ENCODE results near the gene PAM. TPM values are rescaled to one million over a fixed set of nuclear protein-coding genes. Genes with fewer than 3 reads are reported as not detected.

Gene PAM
- total RNA-seq, 1 experiment from 2014 or later = 190 TPM

DNA sequence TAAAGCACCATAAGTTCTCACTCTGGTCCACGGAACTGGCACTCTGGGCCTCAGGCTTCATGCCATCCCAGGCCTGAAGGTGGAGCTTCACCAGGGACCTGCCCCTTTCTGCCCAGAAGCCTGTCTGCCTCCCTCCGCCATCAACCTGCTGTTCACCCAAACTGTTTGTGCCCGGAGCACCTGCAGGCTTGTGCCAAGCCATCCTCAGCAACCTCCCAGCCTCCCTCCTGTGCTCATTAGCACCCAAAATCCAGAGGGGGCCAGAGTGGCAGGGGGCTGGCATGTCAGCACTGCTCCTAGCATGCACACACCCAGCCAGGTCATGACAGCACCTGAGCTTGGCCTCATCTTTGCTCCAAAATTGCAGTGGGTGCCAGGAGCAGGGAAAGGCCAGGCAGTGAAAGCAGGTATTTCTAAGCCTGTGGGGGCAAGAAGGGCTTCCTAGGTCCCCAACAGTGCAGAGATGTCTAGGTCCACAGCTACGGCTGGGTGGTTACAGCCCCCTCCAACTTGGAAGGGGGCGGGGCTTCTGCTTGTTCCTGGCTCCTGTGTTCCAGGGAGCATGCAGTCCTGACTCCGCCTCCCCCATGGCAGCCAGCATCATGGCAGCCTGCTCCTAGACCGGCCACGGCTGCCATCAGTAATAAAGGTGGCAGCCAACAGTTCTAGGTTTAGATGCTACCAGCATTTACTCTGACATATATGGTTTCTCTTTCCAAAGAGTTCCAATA lies 279.7 kb downstream of the PAM start:
- no peak for DNase-seq (ENCODE audit: low spot score)
- Histone ChIP-seq H3K36me3 (ENCODE audit: insufficient read depth, low read length, poor library complexity, severe bottlenecking) (no peaks in the 10 kb centered on the region), H3K9me3 (ENCODE audit: low read depth, low read length, poor library complexity, severe bottlenecking) (no peaks in the 10 kb centered on the region), H3K27ac (ENCODE audit: low read depth, low read length, poor library complexity, severe bottlenecking) (no peak overlapping the region), H3K4me3 (ENCODE audit: low read depth, low read length, poor library complexity, severe bottlenecking) (no peak overlapping the region), H3K27me3 (replicated peaks; ENCODE audit: insufficient read depth, low read depth, low read length, poor library complexity) (no peaks in the 10 kb centered on the region), H3K4me1 (ENCODE audit: insufficient read depth, low read length, poor library complexity, severe bottlenecking) (peaks cover 5% of the 10 kb centered on the region)
- no TSS peak for BruUV-seq (replicated peaks)
- TF ChIP-seq EZH2 (IDR thresholded peaks at IDR 0.05; ENCODE audit: borderline replicate concordance, low read depth, low read length, poor library complexity, severe bottlenecking) = no peak
- TF ChIP-seq, protein P1, sequence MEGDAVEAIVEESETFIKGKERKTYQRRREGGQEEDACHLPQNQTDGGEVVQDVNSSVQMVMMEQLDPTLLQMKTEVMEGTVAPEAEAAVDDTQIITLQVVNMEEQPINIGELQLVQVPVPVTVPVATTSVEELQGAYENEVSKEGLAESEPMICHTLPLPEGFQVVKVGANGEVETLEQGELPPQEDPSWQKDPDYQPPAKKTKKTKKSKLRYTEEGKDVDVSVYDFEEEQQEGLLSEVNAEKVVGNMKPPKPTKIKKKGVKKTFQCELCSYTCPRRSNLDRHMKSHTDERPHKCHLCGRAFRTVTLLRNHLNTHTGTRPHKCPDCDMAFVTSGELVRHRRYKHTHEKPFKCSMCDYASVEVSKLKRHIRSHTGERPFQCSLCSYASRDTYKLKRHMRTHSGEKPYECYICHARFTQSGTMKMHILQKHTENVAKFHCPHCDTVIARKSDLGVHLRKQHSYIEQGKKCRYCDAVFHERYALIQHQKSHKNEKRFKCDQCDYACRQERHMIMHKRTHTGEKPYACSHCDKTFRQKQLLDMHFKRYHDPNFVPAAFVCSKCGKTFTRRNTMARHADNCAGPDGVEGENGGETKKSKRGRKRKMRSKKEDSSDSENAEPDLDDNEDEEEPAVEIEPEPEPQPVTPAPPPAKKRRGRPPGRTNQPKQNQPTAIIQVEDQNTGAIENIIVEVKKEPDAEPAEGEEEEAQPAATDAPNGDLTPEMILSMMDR (conservative IDR thresholded peaks at IDR 0.05; ENCODE audit: low read depth, low read length) = no peak
- intact Hi-C loops (cut with micrococcal nuclease; ENCODE audit: unreplicated experiment) = loop anchor here (10.0 kb wide), 1 partner anchor 440 kb away; no protein-coding TSS in a partner anchor
- ChIA-PET CTCF (no interaction called here), POLR2A (ENCODE audit: low non-redundant PET) (no interaction called here)

DNA sequence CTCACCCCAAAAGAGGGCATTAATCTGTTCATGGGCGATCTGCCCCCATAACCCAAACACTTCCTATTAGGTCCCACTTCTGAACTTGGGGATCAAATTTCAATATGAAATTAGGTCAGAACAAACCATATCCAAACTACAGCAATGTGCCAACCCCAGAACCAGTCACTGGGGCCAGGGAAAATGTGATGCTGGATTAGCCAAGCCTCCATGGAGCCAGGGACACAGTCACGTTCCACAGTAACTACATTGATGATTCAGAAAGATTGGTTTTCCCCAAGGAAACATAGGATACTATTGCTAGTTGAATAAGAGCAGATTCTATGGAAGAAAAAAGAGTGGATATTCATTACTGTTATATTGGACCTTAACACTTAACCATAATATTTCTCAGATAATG lies 280.6 kb downstream of the PAM start:
- intact Hi-C loops (cut with micrococcal nuclease; ENCODE audit: unreplicated experiment) = loop anchor here (10.0 kb wide), 1 partner anchor 439 kb away; no protein-coding TSS in a partner anchor
- CTCF ChIA-PET = no interaction called here
- Histone ChIP-seq H3K9me3 (ENCODE audit: low read depth, low read length, poor library complexity, severe bottlenecking) (no peaks in the 10 kb centered on the region), H3K27me3 (replicated peaks; ENCODE audit: insufficient read depth, low read depth, low read length, poor library complexity) (no peaks in the 10 kb centered on the region), H3K27ac (ENCODE audit: low read depth, low read length, poor library complexity, severe bottlenecking) (no peak overlapping the region), H3K4me1 (ENCODE audit: insufficient read depth, low read length, poor library complexity, severe bottlenecking) (peaks cover 5% of the 10 kb centered on the region), H3K4me3 (ENCODE audit: low read depth, low read length, poor library complexity, severe bottlenecking) (no peak overlapping the region), H3K36me3 (ENCODE audit: insufficient read depth, low read length, poor library complexity, severe bottlenecking) (no peaks in the 10 kb centered on the region)
- no peak for DNase-seq (ENCODE audit: low spot score)
- TF ChIP-seq, protein P1 (conservative IDR thresholded peaks at IDR 0.05; ENCODE audit: low read depth, low read length) = no peak
- no peak for TF ChIP-seq EZH2 (IDR thresholded peaks at IDR 0.05; ENCODE audit: borderline replicate concordance, low read depth, low read length, poor library complexity, severe bottlenecking)
- POLR2A ChIA-PET (ENCODE audit: low non-redundant PET) = no interaction called here
- BruUV-seq (replicated peaks) = no TSS peak

DNA sequence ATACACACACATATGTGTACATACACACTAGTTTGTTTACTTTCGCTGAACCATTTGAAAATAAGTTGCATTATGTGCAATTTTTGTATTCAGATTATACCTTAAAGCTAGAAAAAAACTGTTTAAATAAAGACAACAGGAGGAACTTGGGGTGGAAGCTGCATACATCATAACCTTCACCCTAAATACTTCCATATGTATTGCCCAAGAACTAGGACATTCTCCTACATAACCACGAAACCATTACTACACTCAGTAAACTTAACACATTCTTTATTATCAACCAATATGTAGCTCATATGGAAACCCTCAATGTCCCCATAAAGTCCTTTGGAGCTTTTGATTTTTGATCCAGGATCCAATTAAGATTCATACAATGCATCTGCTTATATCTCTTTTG lies 281.5 kb downstream of the PAM start:
- H3K4me3 ChIP-seq (ENCODE audit: low read depth, low read length, poor library complexity, severe bottlenecking) = no peak overlapping the region
- no TSS peak for BruUV-seq (replicated peaks)
- intact Hi-C loops (cut with micrococcal nuclease; ENCODE audit: unreplicated experiment) = loop anchor here (10.0 kb wide), 1 partner anchor 438 kb away; no protein-coding TSS in a partner anchor
- no peaks in the 10 kb centered on the region for H3K36me3 ChIP-seq (ENCODE audit: insufficient read depth, low read length, poor library complexity, severe bottlenecking)
- H3K9me3 ChIP-seq (ENCODE audit: low read depth, low read length, poor library complexity, severe bottlenecking) = no peaks in the 10 kb centered on the region
- peaks cover 5% of the 10 kb centered on the region for H3K4me1 ChIP-seq (ENCODE audit: insufficient read depth, low read length, poor library complexity, severe bottlenecking)
- H3K27ac ChIP-seq (ENCODE audit: low read depth, low read length, poor library complexity, severe bottlenecking) = no peak overlapping the region
- TF ChIP-seq, protein P1 (conservative IDR thresholded peaks at IDR 0.05; ENCODE audit: low read depth, low read length) = no peak
- TF ChIP-seq EZH2 (IDR thresholded peaks at IDR 0.05; ENCODE audit: borderline replicate concordance, low read depth, low read length, poor library complexity, severe bottlenecking) = no peak
- CTCF ChIA-PET = no interaction called here
- H3K27me3 ChIP-seq (replicated peaks; ENCODE audit: insufficient read depth, low read depth, low read length, poor library complexity) = no peaks in the 10 kb centered on the region
- no peak for DNase-seq (ENCODE audit: low spot score)
- POLR2A ChIA-PET (ENCODE audit: low non-redundant PET) = no interaction called here

All from A673 (cell line).